Stimulated activated CD8-positive, alpha-beta memory T cell treated with anti-CD3 and anti-CD28 coated beads, Interleukin-15, amount 100 ng/mL, for 4 hours (primary cell): Measurements from ENCODE around the gene TIAM1.

Experiments
- DNase-seq, 2 donors: peaks; one replicate each; pipeline ENCODE4 v3.0.0-alpha.2; 2020; ENCODE audit warnings: low read depth in 2 of 2

The TIAM1 gene

GRCh38 chr21:31343680-31344480 lies at the start of gene TIAM1:
Gene TIAM1, minus strand, starts transcription at chr21:31344261. Its CDS starts 77,289 bp downstream, at chr21:31266972.
- no peak for DNase-seq

GRCh38 chr21:31387560-31388186 lies 43.6 kb upstream of the TIAM1 start:
- no peak for DNase-seq

- DNase-seq = no peak
Measured at GRCh38 chr21:31386006-31386405, 41.9 kb upstream of the TIAM1 start.

- DNase-seq = no peak
Measured at GRCh38 chr21:31383770-31384169, 39.7 kb upstream of the TIAM1 start.

GRCh38 chr21:31382060-31382459 lies 38.0 kb upstream of the TIAM1 start:
- DNase-seq = no peak

GRCh38 chr21:31376301-31376700 lies 32.2 kb upstream of the TIAM1 start:
- no peak for DNase-seq

- DNase-seq = no peak
Measured at GRCh38 chr21:31374395-31374794, 30.3 kb upstream of the TIAM1 start.

GRCh38 chr21:31372471-31372765 lies 28.4 kb upstream of the TIAM1 start:
- no peak for DNase-seq

GRCh38 chr21:31371715-31372470 lies 27.8 kb upstream of the TIAM1 start:
- DNase-seq = no peak

- DNase-seq = no peak
Measured at GRCh38 chr21:31370893-31371544, 27.0 kb upstream of the TIAM1 start.

- no peak for DNase-seq
Measured at GRCh38 chr21:31370281-31370892, 26.3 kb upstream of the TIAM1 start.

- no peak for DNase-seq
Measured at GRCh38 chr21:31368361-31368760, 24.3 kb upstream of the TIAM1 start.

GRCh38 chr21:31367801-31368200 lies 23.7 kb upstream of the TIAM1 start:
- no peak for DNase-seq

GRCh38 chr21:31366825-31367224 lies 22.8 kb upstream of the TIAM1 start:
- no peak for DNase-seq

- DNase-seq = peak in 1 of 2 donors; percentile 10
Measured at GRCh38 chr21:31364253-31364945, 20.3 kb upstream of the TIAM1 start.

- no peak for DNase-seq
Measured at GRCh38 chr21:31363720-31364119, 19.7 kb upstream of the TIAM1 start.

- DNase-seq = no peak
Measured at GRCh38 chr21:31360717-31361116, 16.7 kb upstream of the TIAM1 start.

GRCh38 chr21:31358158-31358557 lies 14.1 kb upstream of the TIAM1 start:
- no peak for DNase-seq

- no peak for DNase-seq
Measured at GRCh38 chr21:31356440-31356839, 12.4 kb upstream of the TIAM1 start.

- peak; percentile 51 to 81 for DNase-seq
Measured at GRCh38 chr21:31354604-31355443, 10.8 kb upstream of the TIAM1 start.
